Testis (tissue), 2 donors: ENCODE data around the gene UBASH3B.

ENCODE experiments used
- CTCF ChIP-seq, 3 experiments: fragments of 450-650 bp in 2 of 3; fragments of 200-600 bp in 1 of 3; sonication (generic) in 1 of 3; IDR thresholded peaks; one replicate each; pipeline ENCODE4 v1.5.1; 2016 to 2019; ENCODE audit warnings: antibody characterized with exemption in 3 of 3, mild to moderate bottlenecking in 2 of 3, moderate library complexity in 1 of 3
- POLR2A ChIP-seq: fragments of 450-650 bp; IDR thresholded peaks from one replicate; pipeline ENCODE4 v1.6.1; 2017; ENCODE audit warnings: antibody characterized with exemption, mild to moderate bottlenecking, moderate library complexity

GRCh38 chr11:122746611-122747244 lies 91.2 kb downstream of the UBASH3B start:
- TF ChIP-seq POLR2A (no peak), CTCF (IDR thresholded peaks at IDR 0.05) (no peak)
